ENCODE results near the gene HS3ST3A1. TPM values are rescaled to one million over a fixed set of nuclear protein-coding genes. Genes with fewer than 3 reads are reported as not detected.

HS3ST3A1 gene
- total RNA-seq, 4 donors from 2014 or later: 0.30 to 7.3 TPM; not detected in 2

GRCh38 chr17:13544765-13545164 is 57.0 kb downstream of the HS3ST3A1 start:
- Histone ChIP-seq H3K27ac (no peak overlapping the region), H3K27me3 (no peaks in the 10 kb centered on the region), H3K4me3 (no peak overlapping the region), H3K9me3 (peaks cover 0 to 2% (median 0%) of the 10 kb centered on the region in 4 donors), H3K4me1 (peaks cover 0 to 14% (median 3%) of the 10 kb centered on the region in 4 donors), H3K36me3 (no peaks in the 10 kb centered on the region)
- TF ChIP-seq, protein P1, sequence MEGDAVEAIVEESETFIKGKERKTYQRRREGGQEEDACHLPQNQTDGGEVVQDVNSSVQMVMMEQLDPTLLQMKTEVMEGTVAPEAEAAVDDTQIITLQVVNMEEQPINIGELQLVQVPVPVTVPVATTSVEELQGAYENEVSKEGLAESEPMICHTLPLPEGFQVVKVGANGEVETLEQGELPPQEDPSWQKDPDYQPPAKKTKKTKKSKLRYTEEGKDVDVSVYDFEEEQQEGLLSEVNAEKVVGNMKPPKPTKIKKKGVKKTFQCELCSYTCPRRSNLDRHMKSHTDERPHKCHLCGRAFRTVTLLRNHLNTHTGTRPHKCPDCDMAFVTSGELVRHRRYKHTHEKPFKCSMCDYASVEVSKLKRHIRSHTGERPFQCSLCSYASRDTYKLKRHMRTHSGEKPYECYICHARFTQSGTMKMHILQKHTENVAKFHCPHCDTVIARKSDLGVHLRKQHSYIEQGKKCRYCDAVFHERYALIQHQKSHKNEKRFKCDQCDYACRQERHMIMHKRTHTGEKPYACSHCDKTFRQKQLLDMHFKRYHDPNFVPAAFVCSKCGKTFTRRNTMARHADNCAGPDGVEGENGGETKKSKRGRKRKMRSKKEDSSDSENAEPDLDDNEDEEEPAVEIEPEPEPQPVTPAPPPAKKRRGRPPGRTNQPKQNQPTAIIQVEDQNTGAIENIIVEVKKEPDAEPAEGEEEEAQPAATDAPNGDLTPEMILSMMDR (IDR thresholded peaks at IDR 0.05): no peak
- TF ChIP-seq EP300 (IDR thresholded peaks at IDR 0.05): no peak
- no peak for TF ChIP-seq POLR2A (IDR thresholded peaks at IDR 0.05)
- 89 to 92% methylated on average over 9 of the region's 9 CpGs for WGBS, 2 donors
- DNase-seq (ENCODE audit: low spot score in 2 of 2): no peak

- no peak for DNase-seq (ENCODE audit: low spot score in 2 of 2)
- TF ChIP-seq POLR2A (IDR thresholded peaks at IDR 0.05) (no peak), EP300 (IDR thresholded peaks at IDR 0.05) (no peak)
- TF ChIP-seq, protein P1 (IDR thresholded peaks at IDR 0.05): no peak
- no peak overlapping the region for H3K27ac ChIP-seq
Observed at GRCh38 chr17:13544292-13544691, 57.4 kb downstream of the HS3ST3A1 start.

DNA sequence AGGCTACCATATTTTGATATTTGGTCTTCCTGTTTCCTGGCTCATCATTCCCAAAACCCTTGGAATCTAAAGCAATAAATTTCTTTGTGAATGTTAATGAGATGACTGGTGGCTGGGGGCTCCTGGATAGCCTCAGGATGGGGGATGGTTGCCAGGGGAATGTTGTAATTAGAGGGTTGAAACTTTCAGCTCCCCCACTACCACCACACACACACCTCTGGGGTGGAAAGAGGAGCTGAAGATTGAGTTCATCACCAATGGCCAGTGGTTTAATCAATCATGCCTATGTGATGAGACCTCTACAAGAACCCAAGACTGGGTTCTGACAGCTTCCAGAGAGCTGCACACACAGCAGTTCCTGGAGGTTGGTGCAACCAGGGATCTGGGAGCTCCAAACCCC is 59.1 kb downstream of the HS3ST3A1 start:
- no peak overlapping the region for H3K4me3 ChIP-seq
- H3K4me1 ChIP-seq: peaks cover 0 to 14% (median 3%) of the 10 kb centered on the region in 4 donors

More at GRCh38 chr17:13544292-13544691, 57.4 kb downstream of the HS3ST3A1 start:
- 35 to 37% methylated on average over 7 of the region's 7 CpGs for WGBS, 2 donors
- Histone ChIP-seq H3K4me3 (no peak overlapping the region), H3K9me3 (peaks cover 0 to 2% (median 0%) of the 10 kb centered on the region in 4 donors), H3K27me3 (no peaks in the 10 kb centered on the region), H3K36me3 (no peaks in the 10 kb centered on the region), H3K4me1 (peaks cover 0 to 14% (median 3%) of the 10 kb centered on the region in 4 donors)

GRCh38 chr17:13541032-13541480 is 60.7 kb downstream of the HS3ST3A1 start:
- no peaks in the 10 kb centered on the region for H3K27me3 ChIP-seq
- WGBS, 2 donors: 39 to 40% methylated on average over 2 of the region's 2 CpGs
- peaks cover 0 to 14% (median 3%) of the 10 kb centered on the region in 4 donors for H3K4me1 ChIP-seq
- H3K4me3 ChIP-seq: no peak overlapping the region
- DNase-seq (ENCODE audit: low spot score in 2 of 2): peak in 1 of 2 donors; percentile 7
- peaks cover 0 to 9% (median 0%) of the 10 kb centered on the region in 4 donors for H3K9me3 ChIP-seq
- H3K36me3 ChIP-seq: no peaks in the 10 kb centered on the region
- peak overlapping the region in 1 of 4 donors; percentile 38 for H3K27ac ChIP-seq
- TF ChIP-seq POLR2A (IDR thresholded peaks at IDR 0.05) (no peak), EP300 (IDR thresholded peaks at IDR 0.05) (no peak)
- TF ChIP-seq, protein P1 (IDR thresholded peaks at IDR 0.05): no peak

More for the DNA sequence above, 59.1 kb downstream of the HS3ST3A1 start:
- Histone ChIP-seq H3K27me3 (no peaks in the 10 kb centered on the region), H3K36me3 (no peaks in the 10 kb centered on the region), H3K27ac (no peak overlapping the region), H3K9me3 (peaks cover 0 to 8% (median 0%) of the 10 kb centered on the region in 4 donors)
- no peak for DNase-seq (ENCODE audit: low spot score in 2 of 2)
- TF ChIP-seq, protein P1 (IDR thresholded peaks at IDR 0.05): no peak
- no peak for TF ChIP-seq EP300 (IDR thresholded peaks at IDR 0.05)
- TF ChIP-seq POLR2A (IDR thresholded peaks at IDR 0.05): no peak

DNA sequence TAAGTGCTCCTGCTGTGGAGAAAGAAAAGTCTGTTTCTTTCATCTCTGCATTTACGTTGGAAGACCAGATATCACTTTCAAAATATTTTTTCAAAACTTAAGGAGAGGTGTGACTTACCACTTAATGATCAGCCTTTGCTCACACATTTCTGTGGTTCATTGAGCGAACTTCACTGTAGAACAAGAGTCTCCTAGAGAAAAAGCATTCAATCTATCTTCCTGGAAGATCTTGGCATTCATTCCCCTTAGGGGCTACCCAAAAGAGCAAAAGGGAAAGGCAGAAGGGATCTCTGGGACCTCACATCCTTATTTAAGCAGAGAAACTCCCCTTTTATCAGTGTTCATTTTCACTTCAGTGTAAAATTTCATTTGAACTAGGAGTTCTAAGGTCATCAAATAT is 61.2 kb downstream of the HS3ST3A1 start:
- DNase-seq (ENCODE audit: low spot score in 2 of 2): no peak
- WGBS, 2 donors: 52 to 70% methylated on average over 2 of the region's 2 CpGs
- Histone ChIP-seq H3K4me3 (no peak overlapping the region), H3K27ac (peak overlapping the region in 1 of 4 donors; percentile 38), H3K36me3 (no peaks in the 10 kb centered on the region), H3K9me3 (peaks cover 0 to 14% (median 0%) of the 10 kb centered on the region in 4 donors), H3K4me1 (peaks cover 0 to 14% (median 3%) of the 10 kb centered on the region in 4 donors), H3K27me3 (no peaks in the 10 kb centered on the region)
- TF ChIP-seq, protein P1 (IDR thresholded peaks at IDR 0.05): no peak
- TF ChIP-seq EP300 (IDR thresholded peaks at IDR 0.05): no peak
- no peak for TF ChIP-seq POLR2A (IDR thresholded peaks at IDR 0.05)

Measured in tibial nerve (tissue), 4 donors.